ENCODE measurements around the gene USP6NL. TPM values are rescaled to one million over a fixed set of nuclear protein-coding genes. Genes with fewer than 3 reads are reported as not detected.

USP6NL gene
- total RNA-seq, 2 donors from 2014 or later = 9.6 to 10.5 TPM

DNA sequence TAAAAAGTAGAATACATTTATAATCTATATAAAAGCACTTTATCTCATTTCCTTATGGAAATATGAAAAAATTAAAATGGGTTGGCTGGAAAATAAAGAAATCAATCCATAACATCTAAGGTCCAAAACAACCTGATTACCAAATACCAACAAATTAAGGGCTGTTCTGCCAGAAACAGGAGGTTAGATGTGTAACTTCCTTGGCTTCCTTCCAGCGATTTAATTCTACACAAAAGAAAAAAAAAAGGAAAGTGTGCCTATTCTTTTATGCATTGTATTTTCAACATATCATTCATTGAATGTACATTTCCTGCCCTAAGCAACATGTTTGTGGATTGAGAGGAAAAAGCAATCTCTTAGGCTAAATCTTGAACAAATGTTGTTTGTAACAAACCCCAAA is 36.2 kb upstream of the USP6NL start:
- TF ChIP-seq CTCF (IDR thresholded peaks at IDR 0.05) = no peak
- H3K4me1 ChIP-seq = no peaks in the 10 kb centered on the region
- no peak overlapping the region for H3K4me3 ChIP-seq
- no peaks in the 10 kb centered on the region for H3K9me3 ChIP-seq
- DNase-seq (ENCODE audit: low spot score) = no peak
- no peaks in the 10 kb centered on the region for H3K27me3 ChIP-seq
- H3K27ac ChIP-seq = no peak overlapping the region
- H3K36me3 ChIP-seq = no peaks in the 10 kb centered on the region

DNA sequence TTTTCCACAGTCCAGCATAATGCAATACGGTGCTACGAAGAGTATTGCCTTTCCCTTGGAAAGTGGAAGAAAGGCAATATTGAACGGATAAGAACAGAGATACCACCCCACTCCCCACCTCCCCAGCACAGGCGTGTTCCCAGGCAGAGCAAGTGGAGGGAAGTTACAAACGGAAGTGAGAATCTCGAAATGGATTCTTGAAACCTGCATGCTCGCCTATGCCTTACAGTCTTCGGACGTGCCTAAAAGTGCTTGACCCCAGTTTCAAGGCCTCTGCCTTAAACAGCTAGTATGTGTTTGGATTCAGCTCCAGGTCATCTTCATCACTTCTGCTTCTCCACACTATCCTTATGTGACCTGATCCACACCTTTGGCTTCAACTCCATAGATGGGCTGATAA is 35.0 kb upstream of the USP6NL start:
- Histone ChIP-seq H3K27ac (no peak overlapping the region), H3K4me3 (no peak overlapping the region), H3K36me3 (no peaks in the 10 kb centered on the region), H3K4me1 (no peaks in the 10 kb centered on the region), H3K9me3 (no peaks in the 10 kb centered on the region), H3K27me3 (no peaks in the 10 kb centered on the region)
- no peak for TF ChIP-seq CTCF (IDR thresholded peaks at IDR 0.05)
- DNase-seq (ENCODE audit: low spot score) = no peak

DNA sequence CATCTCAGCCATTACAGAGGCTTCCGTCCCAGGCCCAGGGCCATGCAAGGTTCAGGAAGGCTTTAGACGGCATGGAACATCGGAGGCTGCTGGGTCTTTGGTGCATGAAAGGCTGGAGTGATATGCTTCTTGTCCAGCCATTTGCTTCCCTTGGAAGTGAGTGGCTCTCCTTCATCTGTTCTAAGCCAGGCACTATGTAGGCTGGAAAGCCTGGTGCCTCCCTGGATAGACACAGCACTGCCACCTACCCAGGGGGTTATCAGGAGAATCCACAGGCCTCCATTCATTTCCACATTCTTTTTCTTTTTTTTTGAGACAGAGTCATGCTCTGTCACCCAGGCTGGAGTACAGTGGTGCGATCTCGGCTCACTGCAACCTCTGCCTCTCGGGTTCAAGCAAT is 31.6 kb upstream of the USP6NL start:
- DNase-seq (ENCODE audit: low spot score) = no peak
- H3K36me3 ChIP-seq = no peaks in the 10 kb centered on the region
- no peaks in the 10 kb centered on the region for H3K9me3 ChIP-seq
- H3K4me3 ChIP-seq = no peak overlapping the region
- H3K4me1 ChIP-seq = no peaks in the 10 kb centered on the region
- TF ChIP-seq CTCF (IDR thresholded peaks at IDR 0.05) = no peak
- no peaks in the 10 kb centered on the region for H3K27me3 ChIP-seq
- no peak overlapping the region for H3K27ac ChIP-seq

GRCh38 chr10:11642566-11642965 is 31.1 kb upstream of the USP6NL start:
- no peaks in the 10 kb centered on the region for H3K36me3 ChIP-seq
- no peak for DNase-seq (ENCODE audit: low spot score)
- no peaks in the 10 kb centered on the region for H3K9me3 ChIP-seq
- no peak for TF ChIP-seq CTCF (IDR thresholded peaks at IDR 0.05)
- no peaks in the 10 kb centered on the region for H3K27me3 ChIP-seq
- H3K4me3 ChIP-seq = no peak overlapping the region
- no peak overlapping the region for H3K27ac ChIP-seq
- H3K4me1 ChIP-seq = no peaks in the 10 kb centered on the region

- H3K36me3 ChIP-seq = no peaks in the 10 kb centered on the region
- H3K27me3 ChIP-seq = no peaks in the 10 kb centered on the region
- H3K4me3 ChIP-seq = no peak overlapping the region
- H3K27ac ChIP-seq = no peak overlapping the region
- DNase-seq (ENCODE audit: low spot score) = no peak
- no peaks in the 10 kb centered on the region for H3K9me3 ChIP-seq
- TF ChIP-seq CTCF (IDR thresholded peaks at IDR 0.05) = no peak
- no peaks in the 10 kb centered on the region for H3K4me1 ChIP-seq
These were observed 28.7 kb upstream of the USP6NL start for GRCh38 chr10:11639849-11640764.

- no peak for DNase-seq (ENCODE audit: low spot score)
- Histone ChIP-seq H3K4me1 (no peaks in the 10 kb centered on the region), H3K27ac (no peak overlapping the region), H3K36me3 (no peaks in the 10 kb centered on the region), H3K9me3 (no peaks in the 10 kb centered on the region), H3K4me3 (no peak overlapping the region), H3K27me3 (no peaks in the 10 kb centered on the region)
- TF ChIP-seq CTCF (IDR thresholded peaks at IDR 0.05) = no peak
These were observed 27.9 kb upstream of the USP6NL start for GRCh38 chr10:11639362-11639761.

All from right atrium auricular region (tissue), 2 donors.